CD4-positive, alpha-beta T cell (primary cell): ENCODE data around the gene CALHM2. TPM values are rescaled to one million over a fixed set of nuclear protein-coding genes. Genes with fewer than 3 reads are reported as not detected.

ENCODE experiments used
- ATAC-seq: fragments of 200-7000 bp; cut with Tn5 transposase; one replicate; pipeline ENCODE4 v1.10.0; 2022; ENCODE audit warnings: mild to moderate bottlenecking; ENCODE audit not compliant: poor library complexity
- CTCF ChIA-PET: fragments of 350-600 bp; sonication (Branson Sonifier 250); formaldehyde crosslinking; loops from one replicate; lab custom pipeline; 2021; ENCODE audit warnings: antibody characterized with exemption, inconsistent platforms; lab: Charles Lee
- POLR2A ChIA-PET: fragments of 350-600 bp; sonication (Branson Sonifier 250); formaldehyde crosslinking; loops from one replicate; lab custom pipeline; 2021; ENCODE audit warnings: antibody characterized with exemption, inconsistent platforms; lab: Charles Lee
- DNase-seq, 14 experiments: peaks; one replicate each; pipeline ENCODE4 v3.0.0-alpha.2; 2013 to 2020; ENCODE audit warnings: mixed read lengths in 2 of 14
- H3K27ac ChIP-seq, 2 donors: one replicate each; pipeline versions ENCODE4 v1.5.1 to v1.7.0; 2013; ENCODE audit warnings: low read length in 2 of 2, low read depth in 1 of 2, mild to moderate bottlenecking in 1 of 2
- H3K27me3 ChIP-seq, 2 experiments: 1 replicate in 1 of 2; 2 replicates in 1 of 2; pipeline versions ENCODE4 v1.6.1 to v1.7.0; 2013; ENCODE audit warnings: low read length in 2 of 2, control low read depth in 1 of 2, mild to moderate bottlenecking in 1 of 2, moderate library complexity in 1 of 2; ENCODE audit not compliant: insufficient read depth in 2 of 2, control insufficient read depth in 1 of 2
- H3K36me3 ChIP-seq: one replicate; pipeline ENCODE4 v1.6.1; 2013; ENCODE audit warnings: low read length, control low read depth; ENCODE audit not compliant: insufficient read depth
- H3K4me1 ChIP-seq: one replicate; pipeline ENCODE4 v1.6.1; 2013; ENCODE audit warnings: low read length, control low read depth; ENCODE audit not compliant: insufficient read depth
- H3K4me3 ChIP-seq: one replicate; pipeline ENCODE4 v1.5.1; 2013; ENCODE audit warnings: mild to moderate bottlenecking, low read length, moderate library complexity
- H3K9me3 ChIP-seq, 2 experiments: 1 replicate in 1 of 2; 2 replicates in 1 of 2; pipeline versions ENCODE4 v1.6.1 to v1.7.0; 2013; ENCODE audit warnings: low read length in 2 of 2, mild to moderate bottlenecking in 2 of 2, control low read depth in 1 of 2, moderate library complexity in 1 of 2; ENCODE audit not compliant: control insufficient read depth in 1 of 2, insufficient read depth in 1 of 2
- H3K27ac Mint-ChIP-seq: one replicate; pipeline ENCODE4 v1.8.0; 2020; ENCODE audit warnings: mixed read lengths
- H3K27me3 Mint-ChIP-seq: one replicate; pipeline ENCODE4 v1.8.0; 2021; ENCODE audit warnings: mixed read lengths
- H3K36me3 Mint-ChIP-seq: one replicate; pipeline ENCODE4 v1.8.0; 2021; ENCODE audit warnings: low read depth, mixed read lengths
- H3K4me1 Mint-ChIP-seq: one replicate; pipeline ENCODE4 v1.8.0; 2021; ENCODE audit warnings: low read depth, mixed read lengths
- H3K4me3 Mint-ChIP-seq: one replicate; pipeline ENCODE4 v1.8.0; 2020; ENCODE audit warnings: mild to moderate bottlenecking, mixed read lengths
- H3K9me3 Mint-ChIP-seq: one replicate; pipeline ENCODE4 v1.8.0; 2020; ENCODE audit warnings: mixed read lengths
- intact Hi-C, 2 experiments: fragments of 100-400 bp; cut with DNase I in 1 of 2; cut with micrococcal nuclease in 1 of 2; formaldehyde crosslinking; loops; one replicate each; pipeline versions ENCODE4 v1.15.1 to v1.9.0; 2023 to 2025; cut with DNase I, micrococcal nuclease
- total RNA-seq, 174 experiments: library from RNA in 2 of 174; stranded (reverse) in 2 of 174; gene quantifications; one replicate each; pipeline ENCODE4 v1.2.3 and lab custom pipeline; 2021 to 2026
- TF ChIP-seq, protein P1 (sequence below): fragments of 200-600 bp; IDR thresholded peaks from one replicate; pipeline ENCODE4 v1.8.0; 2022; ENCODE audit warnings: antibody characterized with exemption, mild to moderate bottlenecking

CALHM2 gene
- total RNA-seq, 2 experiments from 2014 or later, result 3.1 to 4.0 TPM

DNA sequence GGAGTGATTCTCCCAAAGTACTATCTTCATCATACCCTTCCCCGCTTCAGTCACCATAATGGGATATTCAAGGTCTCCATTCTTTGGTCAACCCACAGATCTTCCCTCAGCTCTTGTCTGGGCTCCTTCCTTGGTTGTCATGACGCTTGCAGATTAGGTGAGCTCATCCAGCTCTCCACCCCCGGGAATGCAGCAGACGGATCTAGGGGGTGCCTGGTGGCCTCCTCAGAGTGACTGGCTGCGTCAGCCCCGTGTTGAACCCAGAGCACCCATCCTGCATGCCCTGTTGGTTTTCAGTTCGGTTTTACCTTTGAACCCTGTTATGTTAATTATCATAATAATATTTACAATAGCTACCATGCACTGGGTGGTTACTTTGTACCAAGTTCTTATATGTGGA lies 47.7 kb upstream of the CALHM2 start:
- Histone ChIP-seq H3K36me3 (no peaks in the 10 kb centered on the region), H3K9me3 (no peaks in the 10 kb centered on the region), H3K4me1 (peaks cover 9% of the 10 kb centered on the region), H3K4me3 (no peak overlapping the region), H3K27me3 (peaks cover 11 to 13% of the 10 kb centered on the region in 2 experiments), H3K27ac (no peak overlapping the region)
- DNase-seq (no peak), ATAC-seq (no peak)
- POLR2A ChIA-PET, result no interaction called here
- intact Hi-C loops, result loop anchor here in 1 of 2 experiments (10.0 kb wide), 1 partner anchor 185 kb away; no protein-coding TSS in a partner anchor
- peaks cover 5% of the 10 kb centered on the region for H3K4me1 Mint-ChIP-seq
- TF ChIP-seq, protein P1, sequence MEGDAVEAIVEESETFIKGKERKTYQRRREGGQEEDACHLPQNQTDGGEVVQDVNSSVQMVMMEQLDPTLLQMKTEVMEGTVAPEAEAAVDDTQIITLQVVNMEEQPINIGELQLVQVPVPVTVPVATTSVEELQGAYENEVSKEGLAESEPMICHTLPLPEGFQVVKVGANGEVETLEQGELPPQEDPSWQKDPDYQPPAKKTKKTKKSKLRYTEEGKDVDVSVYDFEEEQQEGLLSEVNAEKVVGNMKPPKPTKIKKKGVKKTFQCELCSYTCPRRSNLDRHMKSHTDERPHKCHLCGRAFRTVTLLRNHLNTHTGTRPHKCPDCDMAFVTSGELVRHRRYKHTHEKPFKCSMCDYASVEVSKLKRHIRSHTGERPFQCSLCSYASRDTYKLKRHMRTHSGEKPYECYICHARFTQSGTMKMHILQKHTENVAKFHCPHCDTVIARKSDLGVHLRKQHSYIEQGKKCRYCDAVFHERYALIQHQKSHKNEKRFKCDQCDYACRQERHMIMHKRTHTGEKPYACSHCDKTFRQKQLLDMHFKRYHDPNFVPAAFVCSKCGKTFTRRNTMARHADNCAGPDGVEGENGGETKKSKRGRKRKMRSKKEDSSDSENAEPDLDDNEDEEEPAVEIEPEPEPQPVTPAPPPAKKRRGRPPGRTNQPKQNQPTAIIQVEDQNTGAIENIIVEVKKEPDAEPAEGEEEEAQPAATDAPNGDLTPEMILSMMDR, result no peak
- H3K36me3 Mint-ChIP-seq, result no peaks in the 10 kb centered on the region
- H3K9me3 Mint-ChIP-seq, result no peaks in the 10 kb centered on the region
- no peak overlapping the region for H3K27ac Mint-ChIP-seq
- CTCF ChIA-PET, result no interaction called here
- H3K4me3 Mint-ChIP-seq, result no peak overlapping the region
- H3K27me3 Mint-ChIP-seq, result peaks cover 57% of the 10 kb centered on the region

DNA sequence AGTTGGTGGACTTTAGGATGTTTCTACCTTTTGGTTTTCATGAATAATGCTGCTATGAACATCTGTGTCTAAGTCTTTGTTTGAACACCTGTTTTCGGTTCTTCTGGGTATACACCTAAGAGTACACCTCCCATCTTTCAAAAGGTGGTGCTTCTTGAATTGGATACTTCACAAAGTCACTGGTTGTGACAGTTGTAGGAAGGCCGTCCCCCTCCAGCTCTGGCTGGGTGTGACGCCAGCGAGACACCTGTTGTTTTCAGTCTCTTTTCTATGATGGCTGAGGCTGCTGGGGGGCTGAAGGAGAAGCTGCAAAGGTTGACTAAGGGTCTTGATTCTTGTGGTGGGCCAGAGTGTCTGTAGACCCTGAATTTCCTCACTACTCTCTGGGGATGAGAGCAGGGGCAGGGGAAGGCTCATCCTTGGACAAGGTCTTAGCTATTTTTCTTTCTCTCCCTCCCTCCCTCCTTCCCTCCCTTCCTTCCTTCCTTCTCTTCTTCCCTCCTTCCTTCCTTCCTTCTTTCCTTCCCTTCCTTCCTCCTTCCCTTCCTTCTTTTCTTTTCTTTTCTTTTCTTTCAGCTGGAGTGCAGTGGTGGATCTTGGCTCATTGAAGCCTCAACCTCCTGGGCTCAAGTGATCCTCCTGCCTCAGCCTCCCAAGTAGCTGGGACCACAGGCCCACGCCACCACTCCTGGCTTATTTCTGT lies 46.9 kb upstream of the CALHM2 start:
- no peaks in the 10 kb centered on the region for H3K36me3 Mint-ChIP-seq
- H3K4me3 Mint-ChIP-seq, result no peak overlapping the region
- Histone ChIP-seq H3K27me3 (peaks cover 19 to 20% of the 10 kb centered on the region in 2 experiments), H3K27ac (no peak overlapping the region), H3K9me3 (no peaks in the 10 kb centered on the region), H3K4me3 (no peak overlapping the region), H3K36me3 (no peaks in the 10 kb centered on the region), H3K4me1 (peaks cover 7% of the 10 kb centered on the region)
- H3K9me3 Mint-ChIP-seq, result no peaks in the 10 kb centered on the region
- POLR2A ChIA-PET, result no interaction called here
- ATAC-seq (no peak), DNase-seq (no peak)
- intact Hi-C loops, result loop anchor here in 1 of 2 experiments (10.0 kb wide), 1 partner anchor 184 kb away; no protein-coding TSS in a partner anchor
- H3K4me1 Mint-ChIP-seq, result peaks cover 1% of the 10 kb centered on the region
- TF ChIP-seq, protein P1, result no peak
- no peak overlapping the region for H3K27ac Mint-ChIP-seq
- H3K27me3 Mint-ChIP-seq, result peaks cover 63% of the 10 kb centered on the region
- CTCF ChIA-PET, result no interaction called here

DNA sequence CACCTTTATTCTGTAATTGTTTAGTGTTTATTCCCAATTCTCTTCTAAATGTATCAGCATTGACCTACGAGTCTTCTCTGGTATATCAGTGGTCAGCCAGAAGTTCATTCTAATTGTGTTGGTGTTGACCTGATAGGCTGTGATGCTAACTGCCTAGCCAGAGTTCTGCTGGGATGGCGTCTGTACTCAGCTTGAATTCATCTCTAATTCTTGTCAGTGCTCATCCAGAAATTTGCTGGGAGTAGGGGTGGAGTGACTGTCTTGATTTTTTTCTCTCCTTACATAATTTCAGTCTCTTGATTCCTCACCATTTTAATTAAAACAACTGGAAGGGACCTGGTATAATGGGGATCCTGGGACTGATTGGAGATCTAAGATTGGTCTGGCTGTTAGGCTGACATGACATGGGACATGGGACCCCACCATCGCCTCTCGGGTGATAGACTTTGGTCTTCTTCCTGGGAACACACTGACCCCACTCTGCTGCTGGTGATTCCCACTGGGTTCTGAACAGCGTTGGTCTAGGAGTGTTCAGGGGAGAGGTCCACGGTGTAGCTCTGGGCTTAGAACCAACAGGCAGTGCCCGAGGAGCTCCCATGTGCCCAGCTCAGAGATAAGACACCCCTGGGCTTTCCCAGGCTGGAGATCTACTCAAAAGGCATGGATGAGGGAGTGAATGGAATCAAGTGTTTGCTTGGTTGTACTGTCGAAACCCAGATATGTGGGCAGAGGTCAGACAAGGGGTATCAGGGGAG lies 45.2 kb upstream of the CALHM2 start:
- peaks cover 71% of the 10 kb centered on the region for H3K27me3 Mint-ChIP-seq

More for the DNA sequence above, 45.2 kb upstream of the CALHM2 start:
- Mint-ChIP-seq H3K4me1 (peaks cover 10% of the 10 kb centered on the region), H3K4me3 (no peak overlapping the region), H3K27ac (no peak overlapping the region), H3K9me3 (no peaks in the 10 kb centered on the region), H3K36me3 (no peaks in the 10 kb centered on the region)
- ChIA-PET CTCF (no interaction called here), POLR2A (interaction anchor here (0.6 kb wide), 1 partner anchor 1328 kb away, joined by 3 read pairs; no protein-coding TSS in a partner anchor)
- ATAC-seq (no peak), DNase-seq (no peak)
- H3K27ac ChIP-seq, result no peak overlapping the region
- H3K27me3 ChIP-seq, result peaks cover 20 to 26% of the 10 kb centered on the region in 2 experiments
- H3K9me3 ChIP-seq, result peaks cover 0 to 5% of the 10 kb centered on the region in 2 experiments
- TF ChIP-seq, protein P1, result no peak
- peaks cover 10% of the 10 kb centered on the region for H3K4me1 ChIP-seq
- intact Hi-C loops, result loop anchor here in 1 of 2 experiments (10.0 kb wide), 1 partner anchor 183 kb away; no protein-coding TSS in a partner anchor
- H3K4me3 ChIP-seq, result no peak overlapping the region
- H3K36me3 ChIP-seq, result no peaks in the 10 kb centered on the region
